OCI-LY3 (cell line): ENCODE results near the gene PSKH1.
A peak's percentile ranks its signal among the peaks of the same experiment; 100 is the strongest.

Source experiments
- H2AFZ ChIP-seq: fragments of 200-600, 300-600 bp; shearing (Covaris generic); 2 replicates; pipeline ENCODE4 v1.6.0; 2014; ENCODE audit warnings: antibody characterized with exemption, low read depth, low read length
- H3K27ac ChIP-seq: fragments of 200-600, 300-600 bp; sonication (generic); 2 replicates; pipeline ENCODE4 v1.5.1; 2014; ENCODE audit warnings: mild to moderate bottlenecking, low read length, moderate library complexity, mixed read lengths
- H3K27me3 ChIP-seq: fragments of 200-600, 300-600 bp; sonication (generic); 2 replicates; pipeline ENCODE4 v1.6.1; 2014; ENCODE audit warnings: low read depth, low read length, mixed read lengths
- H3K36me3 ChIP-seq: fragments of 200-600, 300-600 bp; sonication (generic); replicated peaks from 2 replicates; pipeline ENCODE3; 2014; ENCODE audit warnings: low read depth, low read length, mixed read lengths
- H3K4me1 ChIP-seq: fragments of 300-600, 200-600 bp; sonication (generic); 2 replicates; pipeline ENCODE4 v1.6.1; 2014; ENCODE audit warnings: low read length, mixed read lengths
- H3K4me2 ChIP-seq: fragments of 200-600, 300-600 bp; sonication (generic); 2 replicates; pipeline ENCODE4 v1.6.1; 2014; ENCODE audit warnings: low read length, mixed read lengths
- H3K4me3 ChIP-seq: fragments of 300-600, 200-600 bp; sonication (generic); 2 replicates; pipeline ENCODE4 v1.5.1; 2014; ENCODE audit warnings: antibody characterized with exemption, mild to moderate bottlenecking, low read length, moderate library complexity
- H3K79me2 ChIP-seq: fragments of 300-600, 200-600 bp; shearing (Covaris generic); 2 replicates; pipeline ENCODE4 v1.6.1; 2014; ENCODE audit warnings: mild to moderate bottlenecking, low read length, mixed read lengths
- H3K9ac ChIP-seq: fragments of 300-600, 200-600 bp; shearing (Covaris generic); 2 replicates; pipeline ENCODE4 v1.6.0; 2014; ENCODE audit warnings: mild to moderate bottlenecking, low read length, moderate library complexity
- H3K9me3 ChIP-seq: fragments of 200-600, 300-600 bp; shearing (Covaris generic); 2 replicates; pipeline ENCODE4 v1.6.1; 2014; ENCODE audit warnings: low read length, mixed read lengths; ENCODE audit not compliant: insufficient read depth
- H4K20me1 ChIP-seq: fragments of 200-600, 300-600 bp; sonication (generic); 2 replicates; pipeline ENCODE4 v1.6.1; 2016; ENCODE audit warnings: low read length, mixed read lengths; ENCODE audit not compliant: insufficient read depth
- CTCF ChIP-seq: fragments of 200-600, 300-600 bp; sonication (generic); IDR thresholded peaks from 2 replicates; pipeline ENCODE4 v1.5.1; 2014; ENCODE audit warnings: antibody characterized with exemption, low read length, low read depth
- EZH2phosphoT487 ChIP-seq: fragments of 200-600 bp; shearing (Covaris generic); IDR thresholded peaks from 2 replicates; pipeline ENCODE4 v1.6.1; 2018; ENCODE audit warnings: antibody characterized with exemption, mixed run types, low read depth

PSKH1 gene

DNA sequence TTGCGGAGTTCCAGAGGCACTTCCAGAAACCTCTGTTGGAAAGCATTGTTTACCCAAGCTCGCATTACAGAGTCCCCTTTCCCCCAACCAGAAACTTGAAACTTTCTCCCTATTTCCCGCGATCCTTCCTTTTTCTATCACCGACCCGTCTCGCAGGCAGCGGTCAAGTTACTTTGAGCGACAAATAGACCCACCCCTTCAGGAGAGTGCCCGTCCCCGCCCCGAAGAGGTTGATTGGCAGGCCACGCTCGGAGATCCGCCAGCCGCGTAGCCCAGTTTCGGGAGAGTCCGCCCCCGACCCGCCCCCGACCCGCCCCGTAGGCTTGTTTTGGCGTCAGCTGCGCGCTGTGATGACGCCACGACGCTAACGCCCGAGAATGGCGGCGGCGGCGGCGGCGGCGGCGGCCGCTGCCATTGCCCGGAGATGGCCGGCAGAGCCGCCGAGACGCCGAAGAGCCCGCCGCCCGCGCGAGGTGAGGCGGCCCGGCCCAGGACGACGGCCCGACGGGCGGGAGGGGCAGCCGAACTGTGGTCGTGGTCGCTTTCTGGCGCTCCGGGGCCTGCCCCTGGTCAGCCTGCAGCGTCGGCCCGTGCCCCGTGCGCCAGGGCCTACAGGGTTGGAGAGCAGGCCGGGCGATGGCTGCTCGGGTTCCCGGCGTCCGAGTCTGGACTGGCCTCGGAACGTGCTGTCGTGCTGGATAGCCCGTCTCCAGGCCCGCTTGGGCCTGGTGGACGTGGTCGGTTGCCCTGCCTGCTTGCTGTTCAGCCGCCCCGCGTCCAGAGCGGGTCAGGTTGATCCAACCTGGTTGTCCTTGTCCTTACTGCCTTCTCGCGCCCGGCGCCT, at the start of gene PSKH1:
PSKH1 (plus strand) TSS at position 356 of the 844 bp plus-strand sequence. CDS start 15,496 bp downstream, outside the sequence.
- no peaks in the 10 kb centered on the region for H3K9me3 ChIP-seq
- no peaks in the 10 kb centered on the region for H3K27me3 ChIP-seq
- H2AFZ ChIP-seq, result peak within 1 kb of the TSS; percentile 40; the same call in 1 of the 2 replicates
- no peak for TF ChIP-seq EZH2phosphoT487
- TF ChIP-seq CTCF, result no peak
- H3K27ac ChIP-seq, result peak within 1 kb of the TSS; percentile 17; the same call in 1 of the 2 replicates
- H3K4me1 ChIP-seq, result peaks cover 14% of the 10 kb centered on the region
- no peaks in the 10 kb centered on the region for H4K20me1 ChIP-seq
- H3K79me2 ChIP-seq, result peaks cover 44% of the 10 kb centered on the region
- H3K9ac ChIP-seq, result peak within 1 kb of the TSS; percentile 93
- H3K4me3 ChIP-seq, result peak within 1 kb of the TSS; percentile 92
- H3K36me3 ChIP-seq, result no peaks in the 10 kb centered on the region
- H3K4me2 ChIP-seq, result peak within 1 kb of the TSS; percentile 96

DNA sequence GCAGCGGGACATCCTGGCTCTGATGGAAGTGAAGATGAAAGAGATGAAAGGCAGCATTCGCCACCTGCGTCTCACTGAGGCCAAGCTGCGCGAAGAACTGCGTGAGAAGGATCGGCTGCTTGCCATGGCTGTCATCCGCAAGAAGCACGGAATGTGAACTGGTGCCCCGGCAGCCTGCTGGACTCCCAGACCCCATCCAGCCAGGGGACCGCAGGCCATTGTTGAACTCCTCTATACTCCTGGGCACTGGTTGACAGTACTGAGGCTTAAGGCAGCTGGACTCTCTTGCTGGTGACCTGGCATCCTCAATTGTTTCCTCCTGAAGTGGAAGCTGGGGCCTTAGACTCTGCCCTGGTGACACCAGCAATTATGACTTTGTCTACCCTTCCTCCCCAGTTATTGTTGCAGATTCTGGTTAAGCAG, 49.7 kb upstream of the PSKH1 start:
- H3K36me3 ChIP-seq, result no peaks in the 10 kb centered on the region
- no peaks in the 10 kb centered on the region for H3K9me3 ChIP-seq
- peak overlapping the region; percentile 71 for H3K4me2 ChIP-seq
- peaks cover 5% of the 10 kb centered on the region; the same call in 1 of the 2 replicates for H4K20me1 ChIP-seq
- peak overlapping the region; percentile 89; the same call in 1 of the 2 replicates for H3K9ac ChIP-seq
- no peak overlapping the region for H2AFZ ChIP-seq
- no peak overlapping the region for H3K27ac ChIP-seq
- peaks cover 45% of the 10 kb centered on the region for H3K79me2 ChIP-seq
- peaks cover 31% of the 10 kb centered on the region for H3K4me1 ChIP-seq
- H3K27me3 ChIP-seq, result no peaks in the 10 kb centered on the region
- H3K4me3 ChIP-seq, result peak overlapping the region; percentile 95
- no peak for TF ChIP-seq EZH2phosphoT487
- TF ChIP-seq CTCF, result no peak

DNA sequence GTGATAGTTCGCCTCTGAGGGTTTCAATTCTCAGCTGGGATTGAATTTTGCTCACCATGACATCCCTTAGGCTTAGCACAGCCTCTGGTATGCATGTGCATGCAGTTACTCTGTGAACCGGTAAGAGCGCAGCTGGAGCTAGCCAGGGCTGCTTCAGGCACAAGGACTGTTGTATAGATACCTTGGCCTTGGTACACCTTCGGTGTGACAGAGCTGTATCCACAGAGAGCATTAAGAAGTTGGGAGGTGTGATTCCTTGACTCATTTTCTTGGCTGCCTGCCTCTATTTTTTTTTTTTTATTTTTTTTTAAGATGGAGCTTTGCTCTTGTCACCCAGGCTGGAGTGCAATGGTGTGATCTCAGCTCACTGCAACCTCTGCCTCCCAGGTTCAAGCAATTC, 48.6 kb upstream of the PSKH1 start:
- H3K4me2 ChIP-seq, result no peak overlapping the region
- no peak for TF ChIP-seq EZH2phosphoT487
- no peak for TF ChIP-seq CTCF
- no peaks in the 10 kb centered on the region for H3K27me3 ChIP-seq
- H2AFZ ChIP-seq, result no peak overlapping the region
- H3K4me1 ChIP-seq, result peaks cover 31% of the 10 kb centered on the region
- no peak overlapping the region for H3K27ac ChIP-seq
- H3K9me3 ChIP-seq, result no peaks in the 10 kb centered on the region
- H3K79me2 ChIP-seq, result peaks cover 56% of the 10 kb centered on the region
- no peaks in the 10 kb centered on the region for H3K36me3 ChIP-seq
- no peak overlapping the region for H3K9ac ChIP-seq
- H4K20me1 ChIP-seq, result peaks cover 5% of the 10 kb centered on the region; the same call in 1 of the 2 replicates
- H3K4me3 ChIP-seq, result no peak overlapping the region

- H3K79me2 ChIP-seq, result peaks cover 65% of the 10 kb centered on the region
- peaks cover 5% of the 10 kb centered on the region; the same call in 1 of the 2 replicates for H4K20me1 ChIP-seq
- H3K27me3 ChIP-seq, result no peaks in the 10 kb centered on the region
- TF ChIP-seq CTCF (no peak), EZH2phosphoT487 (no peak)
- peak overlapping the region; percentile 93 for H3K4me3 ChIP-seq
- no peak overlapping the region for H2AFZ ChIP-seq
- peaks cover 4% of the 10 kb centered on the region for H3K36me3 ChIP-seq
- peak overlapping the region; percentile 83 for H3K27ac ChIP-seq
- H3K9me3 ChIP-seq, result no peaks in the 10 kb centered on the region
- peak overlapping the region; percentile 97 for H3K9ac ChIP-seq
- peak overlapping the region; percentile 97 for H3K4me2 ChIP-seq
- H3K4me1 ChIP-seq, result peaks cover 31% of the 10 kb centered on the region
These were observed 47.6 kb upstream of the PSKH1 start for GRCh38 chr16:67845291-67846062.
